Mesodermal cell (in vitro differentiated cells): ENCODE results near the gene PARP6.

ENCODE experiments used
- H3K27ac ChIP-seq: 2 replicates; pipeline ENCODE4 v1.7.0; 2013; ENCODE audit warnings: mild to moderate bottlenecking, low read depth, low read length, moderate library complexity; ENCODE audit not compliant: severe bottlenecking
- H3K36me3 ChIP-seq: 2 replicates; pipeline ENCODE4 v1.7.1; 2013; ENCODE audit warnings: mild to moderate bottlenecking, low read length, moderate library complexity; ENCODE audit not compliant: control insufficient read depth, insufficient read depth
- H3K4me1 ChIP-seq: one replicate; pipeline ENCODE4 v1.7.1; 2013; ENCODE audit warnings: mild to moderate bottlenecking, low read length; ENCODE audit not compliant: insufficient read depth, control insufficient read depth, poor library complexity, severe bottlenecking
- H3K4me3 ChIP-seq: 2 replicates; pipeline ENCODE4 v1.7.0; 2013; ENCODE audit warnings: low read length, control low read depth, mild to moderate bottlenecking; ENCODE audit not compliant: insufficient read depth, poor library complexity, severe bottlenecking; ENCODE audit errors: extremely low read depth
- H3K9me3 ChIP-seq: 2 replicates; pipeline ENCODE4 v1.7.1; 2013; ENCODE audit warnings: mild to moderate bottlenecking, low read length, moderate library complexity; ENCODE audit not compliant: control insufficient read depth
- WGBS, 2 experiments: methylation state at CpG; one replicate each; pipeline ENCODE4 v1.1.5; 2013; ENCODE audit warnings: missing lambda C conversion rate in 2 of 2; ENCODE audit not compliant: insufficient coverage in 2 of 2; 5-methylcytosine and 5-hydroxymethylcytosine counted together

PARP6 gene

DNA sequence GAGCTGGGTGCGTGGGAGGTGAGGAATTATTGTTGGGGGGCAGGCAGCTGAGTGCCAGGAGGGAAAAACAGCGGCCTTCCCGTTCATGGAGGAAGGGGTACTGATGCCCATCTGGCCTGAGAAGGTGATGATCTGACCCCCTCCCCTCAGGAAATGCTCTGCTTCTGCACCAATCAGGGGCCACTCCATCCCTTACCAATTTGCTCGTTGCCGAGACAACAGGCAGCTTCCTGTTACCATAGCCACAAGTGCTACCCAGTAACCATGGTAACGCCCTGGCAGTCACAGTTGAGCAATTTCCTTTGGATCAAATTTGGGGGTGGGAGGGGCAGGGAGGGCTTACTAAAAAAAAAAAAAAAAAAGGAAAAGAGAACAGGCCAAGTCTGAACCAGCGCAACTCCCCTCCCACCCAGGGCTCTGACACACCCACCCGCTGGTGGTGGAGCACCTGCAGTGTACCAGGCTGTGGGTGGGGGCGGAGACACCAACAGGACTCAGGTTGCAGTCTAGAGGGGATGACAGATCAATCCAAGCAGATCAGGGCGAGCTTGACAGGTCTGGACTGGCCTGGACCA lies 33.9 kb upstream of the PARP6 start:
- H3K4me1 ChIP-seq = no peaks in the 10 kb centered on the region
- no peaks in the 10 kb centered on the region for H3K36me3 ChIP-seq
- no peak overlapping the region for H3K27ac ChIP-seq
- no peak overlapping the region for H3K4me3 ChIP-seq
- 60 to 65% methylated on average over 4 to 7 of the region's 10 CpGs for WGBS, 2 experiments
- no peaks in the 10 kb centered on the region for H3K9me3 ChIP-seq

DNA sequence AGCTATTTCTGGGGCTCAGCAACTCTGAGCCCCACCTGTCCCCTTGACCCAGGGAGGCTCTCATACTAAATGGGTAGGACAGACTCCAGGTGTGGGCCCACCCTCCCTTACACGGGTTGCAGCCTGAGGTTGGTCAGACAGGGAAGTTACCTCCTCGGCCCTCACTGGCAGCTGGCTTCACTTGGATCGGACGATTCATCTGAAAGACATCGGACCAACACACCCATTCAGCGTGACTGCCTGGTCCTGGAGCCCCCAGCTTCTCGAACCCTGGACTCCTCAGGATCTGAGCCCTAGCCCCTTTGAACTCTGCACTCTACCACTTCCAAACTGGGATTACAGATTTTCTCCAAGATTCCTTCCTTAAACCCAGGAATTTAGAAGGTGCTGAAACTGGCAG lies 32.2 kb upstream of the PARP6 start:
- WGBS, 2 experiments = 80 to 88% methylated on average over 7 of the region's 7 CpGs
- no peaks in the 10 kb centered on the region for H3K4me1 ChIP-seq

DNA sequence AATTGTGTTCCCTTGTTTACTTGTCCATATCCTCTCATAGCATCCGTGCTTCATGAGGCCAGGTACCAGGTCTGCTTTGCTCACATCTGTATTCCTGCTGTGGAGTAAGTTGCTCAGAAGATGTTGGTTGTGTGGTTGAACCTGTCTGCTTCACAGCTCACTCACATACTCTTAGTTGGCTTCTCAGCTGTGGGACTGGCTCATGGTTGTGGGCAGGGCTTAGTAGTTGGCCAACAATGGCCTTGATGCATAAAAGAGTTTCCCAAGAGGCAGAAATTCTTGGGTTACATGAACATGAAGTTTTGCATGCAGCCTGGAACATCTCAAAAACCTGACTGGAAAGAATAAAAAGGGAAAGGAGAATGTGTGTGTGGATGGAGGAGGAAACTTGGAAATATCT lies 30.6 kb upstream of the PARP6 start:
- Histone ChIP-seq H3K9me3 (no peaks in the 10 kb centered on the region), H3K27ac (no peak overlapping the region), H3K4me1 (no peaks in the 10 kb centered on the region), H3K36me3 (no peaks in the 10 kb centered on the region), H3K4me3 (no peak overlapping the region)
- 50 to 60% methylated on average over 1 of the region's 1 CpG for WGBS, 2 experiments

More for the DNA sequence above, 32.2 kb upstream of the PARP6 start:
- Histone ChIP-seq H3K4me3 (no peak overlapping the region), H3K9me3 (no peaks in the 10 kb centered on the region), H3K36me3 (no peaks in the 10 kb centered on the region), H3K27ac (no peak overlapping the region)

DNA sequence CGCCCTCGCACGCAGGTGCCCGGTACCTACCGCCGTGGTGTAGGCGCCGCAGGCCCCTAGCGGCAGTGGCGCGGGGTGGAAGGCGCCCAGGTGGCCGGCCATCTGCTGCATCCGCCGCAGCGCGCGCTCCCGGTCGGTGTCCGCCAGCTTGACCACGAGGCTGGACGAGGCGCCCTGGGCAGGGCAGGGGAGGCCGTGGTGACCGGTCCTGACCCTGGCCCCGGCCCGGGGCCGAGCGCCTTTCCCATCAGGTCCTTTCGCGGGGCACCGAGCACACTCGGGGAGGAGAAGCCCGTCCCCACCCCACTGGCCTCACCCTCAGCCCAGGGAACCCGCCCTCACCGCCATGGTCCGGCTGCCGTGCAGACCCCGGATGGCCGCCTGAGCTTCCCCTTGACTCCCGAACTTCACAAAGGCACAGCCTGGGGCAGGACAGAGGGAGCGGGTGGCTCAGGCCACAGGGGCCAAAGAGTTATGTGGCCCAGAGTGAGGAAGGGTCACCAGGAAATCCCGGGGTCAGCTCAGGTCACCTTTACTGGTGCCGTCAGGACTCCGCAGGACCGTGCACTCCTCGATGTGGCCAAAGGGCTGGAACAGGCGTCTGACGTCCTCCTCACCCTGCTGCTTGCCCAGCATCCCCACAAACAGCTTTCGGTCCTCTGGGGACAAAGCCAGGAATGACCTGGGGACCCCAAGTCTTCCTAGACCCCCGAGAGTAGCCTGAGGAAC lies 17.4 kb upstream of the PARP6 start:
- H3K27ac ChIP-seq = no peak overlapping the region
- no peaks in the 10 kb centered on the region for H3K36me3 ChIP-seq
- no peak overlapping the region for H3K4me3 ChIP-seq
- 94 to 95% methylated on average over 45 to 51 of the region's 52 CpGs for WGBS, 2 experiments
- H3K4me1 ChIP-seq = no peaks in the 10 kb centered on the region
- no peaks in the 10 kb centered on the region for H3K9me3 ChIP-seq

DNA sequence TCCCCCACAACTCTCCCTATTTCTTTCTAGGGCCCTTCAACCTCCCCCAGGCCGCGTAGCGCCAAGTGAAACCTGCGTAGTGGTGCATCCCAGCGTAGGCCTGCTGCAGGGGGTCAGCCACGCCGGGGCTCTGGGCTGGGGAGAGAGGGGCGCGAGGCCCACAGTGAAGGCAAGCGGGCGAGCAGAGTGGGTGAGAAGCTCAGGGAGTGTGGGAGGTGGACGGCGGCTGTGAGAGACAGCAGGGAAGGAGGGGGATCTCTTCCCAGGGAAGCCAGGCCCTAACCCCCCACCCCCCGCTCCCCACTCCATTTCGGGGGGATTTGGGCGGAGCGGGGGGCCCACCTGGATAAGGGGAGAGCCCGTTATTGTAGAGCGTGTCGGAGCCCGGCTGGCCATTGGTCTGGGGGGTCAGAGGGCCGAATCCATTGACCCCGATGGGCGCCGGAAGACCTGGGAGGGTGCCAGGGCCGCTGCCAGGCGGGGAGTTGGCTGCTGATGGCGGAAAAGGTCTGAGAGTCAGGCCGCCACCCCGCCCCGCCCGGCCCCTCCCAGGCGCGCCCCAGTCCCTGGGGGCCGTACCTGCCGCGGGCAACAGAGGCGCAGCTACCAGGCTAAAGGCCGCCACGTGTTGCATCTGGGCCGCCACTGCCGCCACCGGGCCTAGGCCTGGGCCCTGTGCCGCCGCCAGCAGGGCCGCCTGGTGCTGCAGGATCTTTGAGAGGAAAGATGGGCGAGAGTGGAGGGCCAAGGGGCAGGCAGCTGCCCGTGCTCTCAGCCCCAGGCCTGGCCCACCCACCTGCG lies 16.6 kb upstream of the PARP6 start:
- no peaks in the 10 kb centered on the region for H3K9me3 ChIP-seq
- H3K4me3 ChIP-seq = no peak overlapping the region
- no peaks in the 10 kb centered on the region for H3K4me1 ChIP-seq
- WGBS, 2 experiments = 90 to 96% methylated on average over 24 to 44 of the region's 49 CpGs
- no peak overlapping the region for H3K27ac ChIP-seq
- H3K36me3 ChIP-seq = no peaks in the 10 kb centered on the region

DNA sequence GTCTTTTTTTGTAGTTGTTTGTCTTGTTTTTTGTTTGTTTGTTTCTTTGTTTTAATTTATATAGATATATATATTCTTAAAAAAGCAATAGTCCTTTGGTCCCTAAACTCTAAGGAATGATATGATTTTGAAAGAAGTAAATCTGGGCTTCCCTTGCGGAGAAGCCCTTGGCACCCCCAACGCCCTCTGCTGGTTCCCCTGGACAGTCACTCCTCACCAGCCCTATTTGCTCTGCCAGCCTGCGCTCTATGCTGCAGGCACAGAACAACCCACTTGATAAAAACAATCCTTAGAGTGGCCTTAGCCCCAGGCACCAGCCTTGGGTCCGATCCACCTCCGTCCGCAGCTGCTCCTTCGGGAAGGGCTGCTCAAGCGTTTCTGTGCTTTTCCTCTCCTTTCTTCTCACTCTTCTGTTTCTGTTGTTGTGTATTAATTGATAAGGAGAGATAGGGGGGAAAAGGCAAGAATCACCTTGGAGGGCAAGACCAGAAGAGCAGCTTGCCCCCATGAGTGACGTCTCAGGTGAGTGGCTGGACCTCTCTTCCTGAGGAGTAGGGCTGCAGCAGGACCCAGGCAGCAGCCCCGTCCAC lies 13.7 kb upstream of the PARP6 start:
- H3K9me3 ChIP-seq = no peaks in the 10 kb centered on the region
- 40 to 53% methylated on average over 3 of the region's 10 CpGs for WGBS, 2 experiments
- no peak overlapping the region for H3K27ac ChIP-seq
- no peak overlapping the region for H3K4me3 ChIP-seq
- H3K36me3 ChIP-seq = no peaks in the 10 kb centered on the region
- no peaks in the 10 kb centered on the region for H3K4me1 ChIP-seq

DNA sequence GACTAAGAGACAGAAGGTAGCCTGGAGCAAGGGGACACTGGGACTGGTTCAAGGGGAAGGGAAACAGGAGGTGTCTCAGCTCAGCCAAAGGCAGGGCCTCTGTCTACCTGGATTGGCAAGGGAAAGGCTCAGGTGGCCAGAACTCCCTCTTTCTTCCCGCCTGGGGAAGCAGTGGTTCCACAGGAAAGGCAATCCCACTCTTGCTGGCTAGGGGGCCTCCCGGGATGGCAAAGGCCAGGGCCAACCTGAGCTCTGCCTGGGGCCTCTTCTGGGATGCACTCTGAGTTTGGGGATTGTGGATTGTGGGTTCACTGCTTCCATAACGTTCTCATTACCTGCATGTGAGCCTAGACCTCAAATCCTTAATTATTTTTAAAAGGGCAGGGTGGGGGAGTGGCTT lies 13.0 kb upstream of the PARP6 start:
- Histone ChIP-seq H3K27ac (no peak overlapping the region), H3K9me3 (no peaks in the 10 kb centered on the region), H3K4me1 (no peaks in the 10 kb centered on the region), H3K36me3 (no peaks in the 10 kb centered on the region), H3K4me3 (no peak overlapping the region)
- WGBS, 2 experiments = 14 to 57% methylated on average over 1 of the region's 3 CpGs

DNA sequence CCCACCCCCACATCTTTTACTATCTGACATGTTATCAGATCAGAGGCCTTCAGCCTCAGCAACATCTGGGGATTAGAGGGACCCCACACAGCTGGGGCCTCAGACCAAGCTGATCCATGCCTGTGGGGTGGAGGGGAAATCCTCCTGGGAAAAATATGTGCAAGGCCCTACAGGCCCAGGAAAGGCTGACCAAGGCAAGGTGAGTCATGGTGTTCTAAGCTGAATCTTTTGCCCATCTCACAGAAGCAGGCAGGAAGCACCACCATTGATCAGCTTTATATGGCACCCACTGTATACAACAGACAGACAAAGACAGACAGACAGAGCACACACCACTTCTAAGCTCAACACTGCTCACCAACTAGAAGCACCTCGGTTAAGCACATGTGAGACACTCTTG lies 12.4 kb upstream of the PARP6 start:
- H3K4me3 ChIP-seq = no peak overlapping the region
- no peaks in the 10 kb centered on the region for H3K9me3 ChIP-seq
- H3K36me3 ChIP-seq = no peaks in the 10 kb centered on the region
- no CpG with 5 or more reads among the region's 1 CpG for WGBS, 2 experiments
- no peaks in the 10 kb centered on the region for H3K4me1 ChIP-seq
- H3K27ac ChIP-seq = no peak overlapping the region

DNA sequence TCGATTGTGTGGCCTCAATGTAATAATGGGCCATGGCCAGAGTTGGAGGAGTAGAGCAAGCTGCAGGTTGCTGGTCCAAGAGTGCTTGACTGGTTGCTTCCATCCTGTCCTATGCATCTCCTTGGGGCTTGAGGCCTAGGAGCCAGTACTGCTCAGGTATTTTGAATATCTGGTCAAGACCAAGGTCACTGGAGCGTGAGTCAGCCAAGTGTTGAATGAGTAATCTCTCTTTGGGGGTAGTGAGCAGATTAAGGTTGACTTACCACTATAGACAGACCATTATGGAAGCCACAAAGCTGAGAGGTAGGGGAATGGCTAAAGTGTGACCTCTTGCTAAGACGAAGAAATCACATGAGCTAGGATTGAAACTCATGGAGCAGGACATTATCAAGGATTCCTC lies 9.4 kb upstream of the PARP6 start:
- Histone ChIP-seq H3K27ac (no peak overlapping the region), H3K9me3 (no peaks in the 10 kb centered on the region), H3K36me3 (no peaks in the 10 kb centered on the region), H3K4me3 (no peak overlapping the region), H3K4me1 (no peaks in the 10 kb centered on the region)
- 83 to 88% methylated on average over 3 of the region's 3 CpGs for WGBS, 2 experiments

DNA sequence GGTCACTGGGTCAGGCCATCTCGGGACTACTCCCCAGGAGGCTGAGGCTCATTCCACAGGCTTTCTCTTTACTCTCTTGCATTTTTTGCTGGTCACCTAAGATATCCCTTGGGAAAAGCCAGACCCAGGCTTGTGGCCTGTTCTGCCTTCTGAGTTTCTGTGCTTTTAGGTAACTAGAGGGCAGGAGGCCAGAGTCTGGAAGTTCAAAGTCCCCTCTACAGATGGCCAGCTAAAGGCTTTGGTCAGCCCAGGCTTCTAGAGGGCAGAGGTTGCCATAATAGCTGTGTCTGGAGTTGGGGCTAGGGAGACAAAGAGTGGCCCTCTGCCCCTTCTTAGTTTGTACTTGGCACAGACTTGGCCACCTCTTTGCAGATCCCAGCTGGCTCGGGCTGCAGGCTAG lies 8.4 kb upstream of the PARP6 start:
- WGBS, 2 experiments = 80 to 81% methylated on average over 1 to 2 of the region's 2 CpGs
- Histone ChIP-seq H3K36me3 (no peaks in the 10 kb centered on the region), H3K27ac (no peak overlapping the region), H3K4me3 (no peak overlapping the region), H3K4me1 (no peaks in the 10 kb centered on the region), H3K9me3 (no peaks in the 10 kb centered on the region)
